Breast epithelium (tissue), 4 donors: Measurements from ENCODE around the gene PHGDH. TPM values are rescaled to one million over a fixed set of nuclear protein-coding genes. Genes with fewer than 3 reads are reported as not detected.
"Not testable (repeated sequence)": the region's sequence is repeated elsewhere in the genome, so short reads cannot be mapped to it uniquely, and the experiment has no call there.

Experiments
- DNase-seq, 2 donors: peaks; one replicate each; pipeline ENCODE4 v3.0.0-alpha.2; 2019; ENCODE audit warnings: low spot score in 2 of 2
- H3K27ac ChIP-seq, 2 donors: fragments of 200-600 bp; sonication (generic) in 1 of 2; one replicate each; pipeline ENCODE4 v1.5.1; 2016 to 2019; ENCODE audit warnings: mild to moderate bottlenecking in 1 of 2
- H3K27me3 ChIP-seq, 2 donors: fragments of 200-600 bp; sonication (generic) in 1 of 2; one replicate each; pipeline versions ENCODE4 v1.5.1 to v1.6.0; 2017 to 2019; ENCODE audit warnings: control low read depth in 1 of 2, mild to moderate bottlenecking in 1 of 2
- H3K36me3 ChIP-seq: fragments of 200-600 bp; one replicate; pipeline ENCODE4 v1.5.1; 2019
- H3K4me1 ChIP-seq, 2 donors: fragments of 200-600 bp; sonication (generic); one replicate each; pipeline ENCODE4 v1.5.1; 2016 to 2019; ENCODE audit warnings: control low read depth in 1 of 2
- H3K4me3 ChIP-seq, 3 donors: fragments of 200-600 bp; sonication (generic); 1 replicate in 2 of 3; 2 replicates in 1 of 3; pipeline ENCODE4 v1.5.1; 2016 to 2019; ENCODE audit warnings: mild to moderate bottlenecking in 3 of 3, moderate library complexity in 2 of 3
- H3K9me3 ChIP-seq, 2 donors: fragments of 200-600 bp; sonication (generic) in 1 of 2; one replicate each; pipeline ENCODE4 v1.5.1; 2016 to 2019; ENCODE audit warnings: control low read depth in 1 of 2
- CTCF ChIP-seq, 3 donors: fragments of 450-650 bp; IDR thresholded peaks; one replicate each; pipeline ENCODE4 v1.5.1; 2016 to 2017; ENCODE audit warnings: antibody characterized with exemption in 3 of 3, mild to moderate bottlenecking in 3 of 3, moderate library complexity in 3 of 3
- POLR2A ChIP-seq: fragments of 450-650 bp; IDR thresholded peaks from one replicate; pipeline ENCODE4 v1.6.1; 2016; ENCODE audit warnings: antibody characterized with exemption, mild to moderate bottlenecking, moderate library complexity
- POLR2AphosphoS5 ChIP-seq, 3 donors: sonication (generic); formaldehyde crosslinking; IDR thresholded peaks; one replicate each; pipeline ENCODE4 v1.6.1; 2017; ENCODE audit warnings: antibody characterized with exemption in 3 of 3
- intact Hi-C: fragments of 100-400 bp; cut with DNase I; formaldehyde crosslinking; loops from one replicate; pipeline ENCODE4 v1.15.1; 2023; ENCODE audit warnings: low total_unique reads
- total RNA-seq, 3 donors: library from RNA; depleted of rRNA; stranded (reverse); fragments of >200 nt; gene quantifications; one replicate each; pipeline ENCODE4 v1.1.0, GENCODE V29; 2016

The PHGDH gene
- total RNA-seq, 3 donors from 2014 or later = 6.1 to 54.7 (median 17.7) TPM

- no peak for DNase-seq
- peaks cover 6 to 13% of the 10 kb centered on the region in 2 donors for H3K9me3 ChIP-seq
- no peaks in the 10 kb centered on the region for H3K27me3 ChIP-seq
- TF ChIP-seq POLR2A (no peak), POLR2AphosphoS5 (IDR thresholded peaks at IDR 0.05) (no peak), CTCF (IDR thresholded peaks at IDR 0.05) (no peak)
- H3K27ac ChIP-seq = no peak overlapping the region
- H3K4me1 ChIP-seq = no peaks in the 10 kb centered on the region
- H3K4me3 ChIP-seq = no peak overlapping the region
- H3K36me3 ChIP-seq = no peaks in the 10 kb centered on the region
- intact Hi-C loops = no loop called here
Measured at GRCh38 chr1:119702384-119702783, 9.3 kb upstream of the PHGDH start.

- Histone ChIP-seq H3K4me1 (no peaks in the 10 kb centered on the region), H3K36me3 (no peaks in the 10 kb centered on the region), H3K27ac (no peak overlapping the region), H3K27me3 (no peaks in the 10 kb centered on the region), H3K9me3 (peaks cover 6 to 13% of the 10 kb centered on the region in 2 donors), H3K4me3 (no peak overlapping the region)
- no peak for DNase-seq
- TF ChIP-seq CTCF (IDR thresholded peaks at IDR 0.05) (no peak), POLR2A (no peak), POLR2AphosphoS5 (IDR thresholded peaks at IDR 0.05) (no peak)
- intact Hi-C loops = no loop called here
Measured at GRCh38 chr1:119703666-119704450, 7.9 kb upstream of the PHGDH start.

GRCh38 chr1:119706599-119706998, 5.1 kb upstream of the PHGDH start:
- H3K9me3 ChIP-seq, H3K4me1 ChIP-seq, H3K4me3 ChIP-seq, H3K36me3 ChIP-seq, DNase-seq, H3K27me3 ChIP-seq, H3K27ac ChIP-seq, intact Hi-C loops: not testable (repeated sequence)

- Histone ChIP-seq H3K27ac (peak overlapping the region; percentile 79 to 88), H3K4me3 (peak overlapping the region; percentile 52 to 74 (median 68))
- H3K9me3 ChIP-seq, intact Hi-C loops, DNase-seq, H3K4me1 ChIP-seq, H3K27me3 ChIP-seq, H3K36me3 ChIP-seq: not testable (repeated sequence)
Measured at GRCh38 chr1:119711356-119711803, 354 bp upstream of the PHGDH start.

- Histone ChIP-seq H3K36me3 (no peaks in the 10 kb centered on the region), H3K4me3 (peak overlapping the region; percentile 52 to 74 (median 68)), H3K27me3 (no peaks in the 10 kb centered on the region), H3K9me3 (no peaks in the 10 kb centered on the region), H3K27ac (peak overlapping the region; percentile 79 to 88), H3K4me1 (peaks cover 0 to 6% of the 10 kb centered on the region in 2 donors)
- intact Hi-C loops = no loop called here
- peak; percentile 41 to 55 for DNase-seq
- no peak for TF ChIP-seq POLR2AphosphoS5 (IDR thresholded peaks at IDR 0.05)
- TF ChIP-seq POLR2A = no peak
- TF ChIP-seq CTCF (IDR thresholded peaks at IDR 0.05) = no peak
Measured at GRCh38 chr1:119712342-119713038, 756 bp downstream of the PHGDH start.
